GM21737 (cell line): Measurements from ENCODE around the gene PCGF6.
"Not testable (repeated sequence)": the region's sequence is repeated elsewhere in the genome, so short reads cannot be mapped to it uniquely, and the experiment has no call there.

Experiments
- ATAC-seq: cut with Tn5 transposase; IDR thresholded peaks from one replicate; pipeline ENCODE4 v1.9.1; 2021; ENCODE audit warnings: mild to moderate bottlenecking, moderate library complexity; ENCODE audit not compliant: unreplicated experiment

Gene PCGF6

GRCh38 chr10:103258928-103259327 lies 92.0 kb downstream of the PCGF6 start:
- not testable (repeated sequence) for ATAC-seq

DNA sequence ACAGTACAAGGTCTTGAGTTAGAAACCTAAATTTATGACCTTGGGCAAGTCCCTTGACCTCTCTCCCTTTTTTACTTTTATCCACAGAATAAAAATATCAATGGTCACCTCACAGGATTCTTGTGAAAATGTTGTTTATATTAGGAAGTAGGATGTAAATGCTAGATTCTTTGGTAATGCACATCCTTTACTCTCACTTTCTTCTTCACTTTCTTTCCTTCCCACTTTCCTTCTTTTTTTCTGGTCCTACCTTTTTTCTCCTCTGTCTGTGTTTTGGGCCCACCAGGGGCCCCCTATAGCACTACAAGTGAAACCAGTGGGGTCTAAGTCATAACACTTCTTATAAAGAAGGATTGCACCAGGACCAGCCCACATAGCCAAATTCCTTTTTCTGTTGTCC lies 93.1 kb downstream of the PCGF6 start:
- no peak for ATAC-seq

DNA sequence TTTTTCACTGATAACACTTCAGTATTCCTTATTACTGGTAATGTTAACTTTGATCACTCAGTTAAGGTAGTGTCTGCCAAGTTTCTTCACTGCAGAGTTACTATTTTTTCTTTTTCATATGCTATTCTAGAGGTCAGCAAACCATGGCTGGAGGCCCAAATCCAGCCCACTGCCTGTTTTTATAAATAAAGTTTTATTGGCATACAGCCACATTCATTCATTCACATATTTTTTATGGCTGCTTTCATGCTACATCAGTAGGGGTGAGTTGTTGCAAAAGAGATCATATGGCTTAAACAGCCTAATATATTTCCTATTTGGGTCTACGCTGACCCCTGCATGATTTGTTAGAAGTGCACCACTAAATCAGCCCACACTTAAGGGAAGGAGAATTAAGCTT lies 94.3 kb downstream of the PCGF6 start:
- no peak for ATAC-seq

GRCh38 chr10:103254538-103255325 lies 96.2 kb downstream of the PCGF6 start:
- ATAC-seq, result no peak

- ATAC-seq, result no peak
Measured at GRCh38 chr10:103254113-103254512, 96.8 kb downstream of the PCGF6 start.
